Fibroblast of skin of left quadriceps (primary cell): Measurements from ENCODE around the gene GSPT2.
"Not testable (repeated sequence)": the region's sequence is repeated elsewhere in the genome, so short reads cannot be mapped to it uniquely, and the experiment has no call there.

Experiments
- DNase-seq, 2 experiments: peaks; one replicate each; pipeline ENCODE4 v3.0.0-alpha.2; 2013; ENCODE audit warnings: low read depth in 2 of 2

The GSPT2 gene

DNA sequence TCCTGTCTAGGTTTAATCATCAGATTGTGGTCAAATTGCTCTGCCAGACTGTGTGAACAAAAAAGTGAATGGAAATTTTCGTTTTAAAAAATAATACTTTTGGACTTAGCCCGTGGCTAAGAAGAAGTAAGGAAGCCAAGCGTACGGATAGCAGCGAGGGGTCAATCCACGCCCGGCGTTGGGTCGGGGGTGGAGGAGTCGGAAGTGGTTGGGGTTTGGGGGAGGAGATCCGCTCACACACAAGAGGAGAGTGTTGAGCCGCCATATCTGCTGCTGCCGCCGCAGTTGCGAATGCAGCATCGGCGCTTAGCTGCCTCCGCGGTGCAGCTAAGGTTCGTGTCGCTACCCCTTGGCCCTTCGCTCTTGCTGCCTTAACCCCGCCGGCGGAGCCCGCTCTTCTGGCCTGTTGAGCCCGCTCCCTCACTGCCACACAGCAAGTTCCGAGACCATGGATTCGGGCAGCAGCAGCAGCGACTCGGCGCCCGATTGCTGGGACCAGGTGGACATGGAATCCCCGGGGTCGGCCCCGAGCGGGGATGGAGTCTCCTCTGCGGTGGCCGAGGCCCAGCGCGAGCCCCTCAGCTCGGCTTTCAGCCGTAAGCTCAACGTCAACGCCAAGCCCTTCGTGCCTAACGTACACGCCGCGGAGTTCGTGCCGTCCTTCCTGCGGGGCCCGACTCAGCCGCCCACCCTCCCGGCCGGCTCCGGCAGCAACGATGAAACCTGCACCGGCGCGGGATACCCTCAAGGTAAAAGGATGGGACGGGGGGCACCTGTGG, at the start of gene GSPT2:
GSPT2 (plus strand) TSS at position 264 of the 779 bp plus-strand sequence; CDS start at position 449, 185 bp downstream.
- peak; percentile 37 to 49 for DNase-seq

DNA sequence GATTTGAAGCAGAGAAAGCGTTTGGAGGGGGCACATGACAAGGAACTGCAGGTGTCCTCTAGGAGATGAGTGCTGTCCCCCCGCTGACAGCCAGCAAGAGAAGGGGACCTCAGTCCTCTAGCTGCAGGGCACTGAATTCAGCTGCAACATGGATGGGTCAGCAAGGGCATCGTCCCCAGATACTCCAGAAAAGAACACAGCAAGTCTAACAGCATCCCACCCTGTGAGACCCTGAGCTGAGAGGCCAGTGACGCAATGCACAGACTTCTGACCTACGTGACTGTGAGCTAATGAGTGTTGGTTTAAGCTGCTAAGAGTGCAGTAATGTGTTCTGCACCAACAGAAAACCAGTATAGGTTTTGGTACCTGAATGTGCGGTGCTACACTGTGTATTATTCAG, 49.0 kb upstream of the GSPT2 start:
- no peak for DNase-seq

DNA sequence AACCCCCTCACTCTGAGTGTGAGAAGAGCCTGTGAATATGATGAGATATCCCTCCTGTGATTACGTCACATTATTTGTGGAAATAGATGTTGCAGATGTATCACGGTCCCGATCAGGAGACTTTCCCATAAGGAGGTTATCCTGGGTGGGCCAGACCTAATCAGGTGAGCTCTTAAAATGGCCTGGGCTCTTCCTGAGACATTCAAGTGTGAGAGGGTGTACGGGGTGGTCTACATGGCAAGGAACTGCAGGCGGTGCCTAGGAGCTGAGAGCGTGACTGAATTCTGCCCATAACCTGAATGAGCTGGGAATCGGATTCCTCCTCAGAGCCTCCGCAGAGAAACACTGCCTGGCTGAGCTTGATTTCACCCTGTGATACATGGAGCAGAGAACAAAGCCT, 45.8 kb upstream of the GSPT2 start:
- DNase-seq: no peak

DNA sequence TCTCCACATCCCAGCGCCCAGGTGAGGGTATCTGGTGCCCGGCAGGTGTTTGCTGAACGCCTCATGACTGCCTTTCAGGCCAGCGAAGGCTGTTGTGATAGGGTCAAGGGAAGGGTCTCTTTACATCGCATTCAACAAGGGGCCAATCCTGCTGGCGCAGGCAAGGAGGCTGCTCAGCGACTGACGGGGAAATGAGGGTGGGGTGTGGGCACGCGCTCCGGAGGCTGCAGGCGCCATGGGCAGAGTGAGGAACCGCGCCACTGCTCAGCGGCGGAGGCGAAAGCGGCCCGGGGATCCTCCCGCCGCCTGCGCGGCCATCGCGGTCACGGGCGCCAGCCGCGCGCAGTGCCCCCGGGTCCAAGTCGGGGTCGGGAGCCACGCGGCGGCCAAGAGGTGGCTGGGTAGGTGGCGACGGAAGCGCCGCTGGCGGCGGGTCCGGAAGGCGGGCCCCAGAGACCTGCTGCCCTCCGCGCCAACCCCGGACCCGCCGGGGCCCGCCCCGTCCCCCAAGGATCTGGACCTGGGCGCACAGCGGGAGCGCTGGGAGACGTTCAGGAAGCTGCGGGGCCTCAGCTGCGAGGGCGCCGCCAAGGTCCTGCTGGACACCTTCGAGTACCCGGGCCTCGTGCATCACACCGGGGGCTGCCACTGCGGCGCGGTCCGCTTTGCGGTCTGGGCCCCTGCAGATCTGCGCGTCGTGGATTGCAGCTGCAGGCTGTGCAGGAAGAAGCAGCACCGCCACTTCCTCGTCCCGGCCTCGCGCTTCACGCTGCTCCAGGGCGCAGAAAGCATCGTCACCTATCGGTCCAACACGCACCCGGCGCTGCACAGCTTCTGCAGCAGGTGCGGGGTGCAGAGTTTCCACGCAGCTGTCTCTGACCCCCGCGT, 32.7 kb upstream of the GSPT2 start, which contains the start of gene CENPVL1:
CENPVL1 (plus strand) TSS at position 236 of the 888 bp plus-strand sequence; CDS start at position 236, 0 bp downstream.
- DNase-seq: not testable (repeated sequence)

DNA sequence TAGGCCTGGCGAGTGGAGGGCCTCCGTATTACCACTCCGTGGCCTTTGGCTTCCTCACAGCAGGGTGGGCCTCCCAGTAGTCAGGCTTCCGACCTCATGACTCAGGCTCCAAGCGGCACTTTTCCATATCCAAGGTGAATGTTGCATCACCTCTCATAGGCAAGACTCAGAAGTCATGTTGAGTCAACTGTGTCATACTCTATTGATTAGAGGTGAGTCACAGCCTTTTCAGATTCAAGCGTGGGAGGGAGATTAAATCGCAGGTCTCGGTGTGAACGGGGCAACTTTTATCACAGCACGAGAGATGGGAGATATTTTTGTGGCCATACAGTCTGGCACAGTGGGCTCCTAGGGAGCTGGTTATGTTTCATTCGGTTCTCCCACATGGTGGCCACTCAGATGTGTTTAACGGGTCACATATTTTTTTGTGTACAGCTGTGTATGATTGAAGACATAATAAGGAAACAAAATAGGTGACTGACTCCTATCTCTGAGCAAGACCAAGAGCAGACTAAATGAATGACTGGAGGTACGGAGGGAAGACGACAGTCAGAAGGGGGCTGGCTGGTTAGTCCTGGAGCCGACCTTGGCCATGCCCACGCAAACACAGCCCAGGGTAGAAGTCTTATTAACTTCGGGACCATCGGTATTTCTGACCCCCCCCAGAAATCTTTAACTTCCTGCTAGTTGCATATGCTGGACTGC, 30.1 kb upstream of the GSPT2 start:
- DNase-seq: not testable (repeated sequence)

DNA sequence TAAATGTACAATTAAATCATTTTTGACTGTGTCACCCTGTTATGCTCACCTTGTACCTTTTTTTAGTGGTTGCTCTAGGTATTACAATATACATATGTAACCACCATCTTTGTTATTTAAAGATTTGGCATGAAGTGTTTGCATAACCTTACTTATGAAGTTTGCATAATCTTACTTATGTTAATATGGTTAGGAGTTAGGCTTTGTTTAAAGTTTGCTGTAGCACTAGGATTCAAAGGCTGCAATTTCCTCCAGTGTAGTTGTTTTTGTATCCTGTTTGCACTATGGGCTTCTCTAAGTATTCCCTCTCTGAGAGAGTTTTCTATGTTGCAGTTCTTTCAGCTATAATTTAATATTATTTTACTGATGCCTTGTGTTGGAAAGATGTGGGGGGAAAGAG, 15.0 kb upstream of the GSPT2 start:
- DNase-seq: no peak

DNA sequence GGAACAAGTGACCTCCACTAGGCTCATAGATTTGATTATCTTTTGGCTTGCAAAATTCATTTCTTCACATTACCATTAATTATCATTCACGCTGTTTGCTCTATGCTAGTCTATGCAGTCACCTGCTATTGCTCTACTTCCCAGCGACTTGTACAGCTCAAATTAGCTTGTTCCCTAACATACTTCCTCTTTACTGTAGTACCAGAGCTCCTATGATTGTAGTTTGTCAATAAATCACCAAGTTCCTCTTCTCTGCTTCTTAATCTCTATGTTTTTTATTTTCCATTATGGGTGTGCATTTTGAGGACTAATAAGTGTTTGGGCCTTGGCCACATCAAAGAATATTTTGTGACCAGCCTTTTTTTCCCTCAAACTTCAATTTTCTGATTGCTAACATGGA, 6.2 kb upstream of the GSPT2 start:
- DNase-seq: no peak

DNA sequence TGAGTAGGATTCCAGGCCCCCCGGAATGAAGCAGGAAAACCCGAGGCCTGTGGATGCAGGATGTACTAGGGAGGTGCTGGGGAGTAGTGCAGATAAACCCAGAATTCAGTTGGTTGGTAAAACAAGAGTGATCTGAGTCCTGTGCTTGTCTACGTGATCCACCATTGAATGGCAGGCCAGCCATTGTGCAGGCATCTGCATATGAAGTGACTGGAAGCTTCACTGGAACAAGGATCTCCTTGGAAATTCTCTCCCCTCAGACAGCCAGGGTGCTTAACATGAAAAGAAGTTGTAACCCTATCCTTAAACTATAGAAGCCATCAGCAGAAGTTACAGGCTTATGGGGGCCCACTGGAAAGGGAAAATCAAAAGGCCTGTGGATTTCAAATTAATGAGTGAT, 656 bp upstream of the GSPT2 start:
- DNase-seq: no peak

DNA sequence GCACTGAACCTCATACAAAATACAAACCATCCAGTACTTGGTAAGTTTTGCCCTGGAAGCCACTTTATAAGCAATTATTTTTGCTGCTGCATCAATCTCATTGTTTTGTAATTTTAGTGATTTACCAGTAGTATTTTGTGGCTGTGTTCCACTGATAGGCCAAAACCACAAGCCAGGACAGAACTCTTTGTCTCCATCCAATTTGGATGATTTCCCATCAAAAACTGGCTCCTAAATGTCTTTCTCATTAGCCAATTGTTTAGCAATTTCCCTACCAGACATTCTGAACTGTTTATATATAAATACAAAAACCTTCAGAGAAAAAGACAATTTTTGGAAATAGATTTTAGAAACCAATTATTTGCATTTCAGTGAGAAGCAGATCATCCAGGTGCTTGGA, 4.4 kb downstream of the GSPT2 start:
- DNase-seq: no peak

DNA sequence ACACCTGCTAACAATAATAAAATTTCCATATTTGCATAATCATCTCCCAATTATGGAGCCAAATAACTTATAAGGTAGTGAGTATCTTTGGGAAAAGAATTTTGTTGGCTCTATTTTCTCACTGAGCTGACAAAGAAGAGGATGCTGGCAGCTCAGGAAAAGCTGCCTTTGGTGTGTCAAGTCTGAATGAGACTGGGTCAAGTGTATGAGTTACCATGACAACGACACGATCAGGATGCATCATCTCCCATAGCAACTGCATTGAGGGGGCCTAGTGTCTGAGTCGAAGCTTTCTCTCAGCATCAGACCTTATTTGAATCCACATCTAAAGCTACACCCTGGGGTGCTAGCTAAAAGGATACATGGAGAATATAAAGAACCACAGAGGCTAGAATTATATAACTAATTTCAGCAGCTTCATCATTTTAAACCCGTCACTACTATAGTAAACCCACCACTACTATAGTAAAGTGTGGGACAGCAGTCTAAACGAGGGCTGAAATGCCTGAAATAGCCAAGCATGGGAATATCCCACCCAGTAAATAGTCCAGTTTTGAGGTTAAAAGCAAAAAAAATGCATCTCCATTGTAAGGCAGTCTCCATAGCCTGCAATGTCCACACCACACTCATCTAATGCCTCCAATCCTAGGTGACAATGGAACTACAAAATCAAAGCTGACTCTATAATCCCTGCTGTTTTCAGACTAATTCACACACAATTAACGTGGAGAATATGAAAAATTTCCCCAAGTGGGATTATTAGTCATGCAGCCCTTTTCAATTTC, 16.0 kb downstream of the GSPT2 start:
- no peak for DNase-seq

DNA sequence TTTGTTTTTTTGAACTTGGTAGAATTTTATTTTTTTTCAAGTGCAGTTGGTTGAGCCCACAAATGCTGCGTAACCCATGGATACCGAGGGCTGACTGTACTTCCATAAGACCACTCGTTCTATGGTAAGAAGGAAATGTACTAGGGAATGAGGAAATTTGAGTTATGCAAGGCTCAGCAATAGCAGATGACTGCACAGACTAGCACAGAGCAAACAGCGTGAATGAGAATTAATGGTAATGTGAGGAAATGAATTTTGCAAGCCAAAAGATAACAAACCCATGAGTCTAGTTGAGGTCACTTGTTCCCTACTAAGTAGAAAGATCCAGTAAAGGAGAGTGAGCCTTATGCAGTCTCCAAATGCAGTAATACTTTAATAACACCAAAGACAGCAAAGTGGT, 17.4 kb downstream of the GSPT2 start:
- DNase-seq: no peak

DNA sequence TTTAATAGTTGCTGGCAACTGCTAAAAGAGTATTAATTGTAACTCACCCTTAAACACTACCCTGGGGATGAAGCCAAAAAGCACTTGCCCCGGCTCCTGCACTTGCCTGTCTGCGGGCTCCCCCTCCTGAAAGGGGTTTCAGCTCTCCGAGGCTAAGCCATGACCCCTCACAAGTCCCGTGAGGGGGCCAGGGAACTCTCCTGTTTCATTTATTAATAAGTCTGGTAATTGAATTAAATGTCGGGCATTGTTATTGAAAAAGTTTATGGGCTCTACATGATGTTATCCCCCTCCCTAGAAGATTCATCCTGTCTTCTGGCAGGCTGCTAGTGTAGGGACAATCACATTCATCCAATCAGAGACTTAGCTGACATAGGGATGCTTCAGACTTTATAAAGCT, 23.3 kb downstream of the GSPT2 start:
- DNase-seq: no peak

DNA sequence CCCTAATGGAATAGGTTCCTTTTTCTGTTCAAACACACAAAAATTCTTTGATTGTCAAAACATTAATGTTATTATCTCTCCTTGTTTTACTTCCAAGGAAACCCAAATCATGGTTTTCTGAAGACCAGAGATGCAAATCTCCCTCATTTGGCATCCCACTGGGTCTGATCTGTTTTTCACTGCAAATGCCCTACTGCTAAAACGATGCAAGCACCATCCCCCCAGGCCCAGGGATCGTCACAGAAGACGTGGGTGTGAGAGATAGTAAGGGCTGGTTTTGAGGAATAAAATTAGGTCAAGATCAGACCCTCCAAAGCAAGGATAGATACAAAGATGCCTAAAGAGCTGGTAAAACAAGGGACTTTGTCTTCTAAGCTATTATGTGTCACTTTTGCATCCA, 33.6 kb downstream of the GSPT2 start:
- DNase-seq: no peak

DNA sequence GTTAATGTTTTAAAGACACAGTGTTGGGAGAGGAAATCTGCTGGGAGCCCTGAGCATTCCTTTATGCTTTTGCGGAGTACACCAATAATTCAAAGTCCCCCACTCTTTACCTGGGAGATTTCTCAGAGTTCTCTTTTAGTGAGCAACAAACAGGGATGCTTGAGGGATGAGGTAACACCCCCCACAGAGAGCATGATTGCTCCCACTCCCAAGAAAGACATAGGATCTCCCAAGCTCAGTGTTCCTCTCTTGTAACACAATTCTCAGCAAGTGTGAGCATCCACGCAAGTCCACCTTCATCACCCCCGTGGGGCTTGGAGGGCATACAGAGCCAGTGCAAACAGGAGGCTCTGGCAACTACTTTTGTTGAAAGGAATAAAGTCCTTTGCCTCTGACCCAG, 36.1 kb downstream of the GSPT2 start:
- no peak for DNase-seq

DNA sequence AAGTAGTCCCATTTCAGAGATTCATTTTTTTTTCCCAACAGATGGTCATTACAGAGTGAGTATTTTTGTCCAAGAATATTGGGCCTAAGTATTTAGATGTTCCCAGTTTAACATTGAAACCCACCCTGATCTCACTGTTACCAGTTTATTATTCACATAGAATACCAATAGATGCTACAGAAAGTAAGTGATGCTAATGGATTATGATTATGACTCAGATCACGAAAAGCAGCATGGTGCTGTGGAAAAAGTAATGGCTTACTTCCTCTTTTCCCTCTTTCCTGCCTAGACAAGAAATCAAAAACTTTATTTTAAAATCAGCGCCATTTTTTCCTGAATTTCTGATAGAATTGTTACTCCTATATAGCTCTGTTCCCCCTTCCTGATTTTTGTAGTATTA, 51.9 kb downstream of the GSPT2 start:
- no peak for DNase-seq
